PC-3 (cell line): Measurements from ENCODE around the gene OXCT2. TPM values are rescaled to one million over a fixed set of nuclear protein-coding genes. Genes with fewer than 3 reads are reported as not detected.

Experiments
- ATAC-seq: fragments of 200-7000 bp; cut with Tn5 transposase; 2 replicates; pipeline ENCODE4 v1.9.1; 2020; ENCODE audit warnings: mild to moderate bottlenecking, moderate library complexity
- BruUV-seq: library from RNA; stranded (reverse); fragments of 400-500 nt; replicated peaks from 2 replicates; lab custom pipeline; 2021; lab: Mats Ljungman, UMichigan
- CTCF ChIA-PET: fragments of 300-600 bp; sonication (Branson Sonifier 250); formaldehyde crosslinking; loops from one replicate; lab custom pipeline; 2022; ENCODE audit warnings: antibody characterized with exemption; lab: Charles Lee
- POLR2A ChIA-PET: fragments of 300-600 bp; sonication (Branson Sonifier 250); formaldehyde crosslinking; loops from one replicate; lab custom pipeline; 2022; ENCODE audit warnings: antibody characterized with exemption; ENCODE audit not compliant: unreplicated experiment; lab: Charles Lee
- DNase-seq: peaks from one replicate; pipeline ENCODE4 v3.0.0-alpha.2; 2015
- H2AFZ ChIP-seq: fragments of 300-600 bp; sonication (generic); 2 replicates; pipeline ENCODE4 v1.6.0; 2016; ENCODE audit warnings: antibody characterized with exemption, low read length
- H3F3A ChIP-seq: fragments of 300-600 bp; sonication (generic); one replicate; pipeline ENCODE4 v1.6.0; 2017; ENCODE audit warnings: antibody characterized with exemption, low read length, control low read depth, mild to moderate bottlenecking; ENCODE audit not compliant: unreplicated experiment
- H3K27ac ChIP-seq: fragments of 300-600 bp; sonication (generic); 2 replicates; pipeline ENCODE4 v1.5.1; 2016; ENCODE audit warnings: mild to moderate bottlenecking, low read length
- H3K27me3 ChIP-seq: fragments of 300-600 bp; sonication (generic); 2 replicates; pipeline ENCODE4 v1.6.1; 2016; ENCODE audit warnings: low read length, mixed read lengths
- H3K36me3 ChIP-seq: fragments of 300-600 bp; sonication (generic); 2 replicates; pipeline ENCODE4 v1.6.1; 2016; ENCODE audit warnings: low read depth, mixed run types, low read length, mixed read lengths
- H3K4me1 ChIP-seq: fragments of 300-600 bp; sonication (generic); 2 replicates; pipeline ENCODE4 v1.5.1; 2016; ENCODE audit warnings: low read length; ENCODE audit not compliant: insufficient read depth
- H3K4me2 ChIP-seq: fragments of 300-600 bp; sonication (generic); 2 replicates; pipeline ENCODE4 v1.6.0; 2016; ENCODE audit warnings: low read length
- H3K4me3 ChIP-seq: fragments of 300-600 bp; sonication (generic); 2 replicates; pipeline ENCODE4 v1.5.1; 2016; ENCODE audit warnings: mild to moderate bottlenecking, low read length, mixed read lengths
- H3K79me2 ChIP-seq: fragments of 300-600 bp; sonication (generic); 2 replicates; pipeline ENCODE4 v1.6.1; 2017; ENCODE audit warnings: low read length, mixed read lengths
- H3K9ac ChIP-seq: fragments of 300-600 bp; sonication (generic); 2 replicates; pipeline ENCODE4 v1.6.0; 2016; ENCODE audit warnings: mild to moderate bottlenecking, low read length
- H3K9me2 ChIP-seq: fragments of 300-600 bp; sonication (generic); replicated peaks from 2 replicates; pipeline ENCODE4 v1.6.1; 2016; ENCODE audit warnings: mixed run types, low read length, mixed read lengths
- H3K9me3 ChIP-seq: fragments of 300-600 bp; sonication (generic); 2 replicates; pipeline ENCODE4 v1.6.1; 2016; ENCODE audit warnings: low read length, mixed read lengths
- H4K20me1 ChIP-seq: fragments of 300-600 bp; sonication (generic); 2 replicates; pipeline ENCODE4 v1.6.1; 2016; ENCODE audit warnings: low read length, mixed read lengths
- CTCF ChIP-seq: fragments of 300-600 bp; sonication (generic); conservative IDR thresholded peaks from 2 replicates; pipeline ENCODE4 v1.5.1; 2017; ENCODE audit warnings: antibody characterized with exemption, low read depth, mild to moderate bottlenecking, low read length
- EZH2 ChIP-seq: fragments of 300-600 bp; sonication (generic); IDR thresholded peaks from one replicate; pipeline ENCODE4 v1.6.1; 2017; ENCODE audit warnings: antibody characterized with exemption, mild to moderate bottlenecking, low read length; ENCODE audit not compliant: unreplicated experiment
- EZH2phosphoT487 ChIP-seq: fragments of 300-600 bp; sonication (generic); IDR thresholded peaks from 2 replicates; pipeline ENCODE4 v1.6.1; 2018; ENCODE audit warnings: mild to moderate bottlenecking, antibody characterized with exemption, low read length, borderline replicate concordance
- intact Hi-C: fragments of 100-400 bp; cut with micrococcal nuclease; formaldehyde crosslinking; loops from 2 replicates; pipeline ENCODE4 v1.9.0; 2023
- total RNA-seq: library from RNA; depleted of rRNA; stranded (reverse); fragments of >200 nt; gene quantifications from 2 replicates; pipeline ENCODE4 v1.2.3, GENCODE V29; 2014

OXCT2 gene
- total RNA-seq, 1 experiment from 2014 or later: 0.98 TPM

GRCh38 chr1:39758556-39759435 is 12.4 kb downstream of the OXCT2 start:
- Histone ChIP-seq H2AFZ (no peak overlapping the region), H3K27ac (no peak overlapping the region), H3K4me1 (no peaks in the 10 kb centered on the region), H3K9ac (no peak overlapping the region), H3F3A (no peaks in the 10 kb centered on the region), H3K36me3 (peaks cover 28% of the 10 kb centered on the region), H3K9me3 (no peaks in the 10 kb centered on the region), H3K79me2 (no peaks in the 10 kb centered on the region), H3K27me3 (no peaks in the 10 kb centered on the region), H3K9me2 (no peaks in the 10 kb centered on the region), H3K4me2 (no peak overlapping the region), H4K20me1 (no peaks in the 10 kb centered on the region), H3K4me3 (no peak overlapping the region)
- CTCF ChIA-PET: no interaction called here
- no peak for ATAC-seq
- BruUV-seq: no TSS peak
- no peak for DNase-seq
- intact Hi-C loops: no loop called here
- no peak for TF ChIP-seq EZH2
- no peak for TF ChIP-seq CTCF
- TF ChIP-seq EZH2phosphoT487: no peak
- POLR2A ChIA-PET: no interaction called here

GRCh38 chr1:39757501-39757900 is 13.6 kb downstream of the OXCT2 start:
- no TSS peak for BruUV-seq
- Histone ChIP-seq H3K27ac (no peak overlapping the region), H3K9me2 (no peaks in the 10 kb centered on the region), H3K4me2 (no peak overlapping the region), H3K27me3 (no peaks in the 10 kb centered on the region), H3K9me3 (no peaks in the 10 kb centered on the region), H3F3A (no peaks in the 10 kb centered on the region), H4K20me1 (no peaks in the 10 kb centered on the region), H3K79me2 (no peaks in the 10 kb centered on the region), H3K9ac (no peak overlapping the region), H3K36me3 (peaks cover 38% of the 10 kb centered on the region), H3K4me1 (no peaks in the 10 kb centered on the region), H2AFZ (no peak overlapping the region), H3K4me3 (no peak overlapping the region)
- DNase-seq: no peak
- TF ChIP-seq CTCF: no peak
- no peak for TF ChIP-seq EZH2
- TF ChIP-seq EZH2phosphoT487: no peak
- intact Hi-C loops: no loop called here
- ChIA-PET POLR2A (no interaction called here), CTCF (no interaction called here)
- no peak for ATAC-seq
